ENCODE measurements around the gene AHSP. TPM values are rescaled to one million over a fixed set of nuclear protein-coding genes. Genes with fewer than 3 reads are reported as not detected.
"Not testable (repeated sequence)": the region's sequence is repeated elsewhere in the genome, so short reads cannot be mapped to it uniquely, and the experiment has no call there.

Gene AHSP
- total RNA-seq, 1 donor from 2014 or later, result not detected

DNA sequence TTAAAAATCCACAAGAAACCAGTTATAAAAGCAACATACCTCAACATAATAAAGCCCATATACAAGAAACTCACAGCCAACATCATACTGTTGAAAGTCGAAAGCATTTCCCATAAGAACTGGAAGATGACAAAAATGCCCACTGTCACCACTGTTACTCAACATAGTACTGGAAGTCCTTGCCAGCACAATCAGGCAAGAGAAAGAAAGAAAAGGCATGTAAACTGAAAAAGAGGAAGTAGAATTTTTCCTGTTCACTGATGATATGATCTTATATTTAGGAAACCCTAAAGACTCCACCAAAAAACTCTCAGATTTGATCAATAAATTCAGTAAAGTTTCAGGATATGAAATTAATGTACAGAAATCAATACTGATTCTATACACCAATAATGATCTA, 45.1 kb downstream of the AHSP start:
- no peak overlapping the region for H3K4me3 ChIP-seq (ENCODE audit: low read depth, low read length)
- TF ChIP-seq, protein P1, sequence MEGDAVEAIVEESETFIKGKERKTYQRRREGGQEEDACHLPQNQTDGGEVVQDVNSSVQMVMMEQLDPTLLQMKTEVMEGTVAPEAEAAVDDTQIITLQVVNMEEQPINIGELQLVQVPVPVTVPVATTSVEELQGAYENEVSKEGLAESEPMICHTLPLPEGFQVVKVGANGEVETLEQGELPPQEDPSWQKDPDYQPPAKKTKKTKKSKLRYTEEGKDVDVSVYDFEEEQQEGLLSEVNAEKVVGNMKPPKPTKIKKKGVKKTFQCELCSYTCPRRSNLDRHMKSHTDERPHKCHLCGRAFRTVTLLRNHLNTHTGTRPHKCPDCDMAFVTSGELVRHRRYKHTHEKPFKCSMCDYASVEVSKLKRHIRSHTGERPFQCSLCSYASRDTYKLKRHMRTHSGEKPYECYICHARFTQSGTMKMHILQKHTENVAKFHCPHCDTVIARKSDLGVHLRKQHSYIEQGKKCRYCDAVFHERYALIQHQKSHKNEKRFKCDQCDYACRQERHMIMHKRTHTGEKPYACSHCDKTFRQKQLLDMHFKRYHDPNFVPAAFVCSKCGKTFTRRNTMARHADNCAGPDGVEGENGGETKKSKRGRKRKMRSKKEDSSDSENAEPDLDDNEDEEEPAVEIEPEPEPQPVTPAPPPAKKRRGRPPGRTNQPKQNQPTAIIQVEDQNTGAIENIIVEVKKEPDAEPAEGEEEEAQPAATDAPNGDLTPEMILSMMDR (conservative IDR thresholded peaks at IDR 0.05; ENCODE audit: low read depth, low read length), result no peak
- DNase-seq (ENCODE audit: low read depth), result no peak

DNA sequence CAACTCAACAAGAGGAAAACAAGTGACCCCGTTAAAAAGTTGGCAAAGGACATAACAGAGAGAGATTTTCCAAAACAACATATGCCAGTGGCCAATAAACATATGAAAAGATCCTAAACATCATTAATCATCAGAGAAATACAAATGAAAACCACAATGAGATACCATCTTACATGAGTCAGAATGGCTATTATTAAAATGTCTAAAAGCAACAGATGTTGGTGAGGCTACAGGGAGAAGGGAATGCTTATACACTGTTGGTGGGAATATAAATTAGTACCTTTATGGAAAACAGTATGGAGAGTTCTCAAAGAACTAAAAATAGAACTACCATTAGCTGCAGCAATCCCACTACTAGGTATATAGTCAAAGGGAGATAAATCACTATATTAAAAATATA, 46.5 kb downstream of the AHSP start:
- H3K4me3 ChIP-seq (ENCODE audit: low read depth, low read length); DNase-seq (ENCODE audit: low read depth): not testable (repeated sequence)

DNA sequence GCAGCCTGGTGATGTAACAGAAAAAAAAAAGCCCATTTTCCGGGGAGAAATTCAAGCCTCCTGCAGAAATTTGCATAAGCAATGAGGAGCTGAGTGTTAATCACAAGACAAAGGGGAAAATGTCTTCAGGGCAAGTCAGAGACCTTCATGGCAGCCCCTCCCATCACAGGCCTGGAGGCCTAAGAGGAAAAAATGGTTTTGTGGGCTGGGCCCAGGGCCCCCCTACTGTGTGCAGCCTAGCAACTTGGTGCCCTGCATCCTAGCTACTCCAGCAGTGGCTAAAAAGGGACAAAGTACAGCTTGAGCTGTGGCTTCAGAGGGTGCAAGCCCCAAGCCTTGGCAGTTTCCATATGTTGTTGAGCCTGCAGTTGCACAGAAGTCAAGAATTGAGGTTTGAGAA, 49.7 kb downstream of the AHSP start:
- TF ChIP-seq, protein P1 (conservative IDR thresholded peaks at IDR 0.05; ENCODE audit: low read depth, low read length), result no peak
- no peak overlapping the region for H3K4me3 ChIP-seq (ENCODE audit: low read depth, low read length)
- DNase-seq (ENCODE audit: low read depth), result no peak

Other genes with a start within 250 kb of the AHSP start
- gene ITGAX, start 172.7 kb upstream of the AHSP start, total RNA-seq, result 0.23 TPM in 1 of 2 replicates, not detected in the other
- not detected in 2 replicates for gene ITGAD, start 134.6 kb upstream of the AHSP start, total RNA-seq
- gene COX6A2, start 99.5 kb upstream of the AHSP start, total RNA-seq, result not detected in 2 replicates
- 0.22 TPM in 1 of 2 replicates, not detected in the other for gene ZNF843, start 85.1 kb upstream of the AHSP start, total RNA-seq
- gene ARMC5, start 68.4 kb upstream of the AHSP start, total RNA-seq, result 9.2 and 10.3 TPM in 2 replicates
- gene TGFB1I1, start 55.7 kb upstream of the AHSP start, total RNA-seq, result 56.8 and 62.2 TPM in 2 replicates
- gene SLC5A2, start 44.8 kb upstream of the AHSP start, total RNA-seq, result 0.07 TPM in 1 of 2 replicates, not detected in the other
- 31.4 and 42.8 TPM in 2 replicates for gene RUSF1, start 19.5 kb upstream of the AHSP start, total RNA-seq

Data from epithelial cell of proximal tubule (primary cell).